NOMO-1 treated with dmso at 0.1 percent for 144 hours (cell line): Measurements from ENCODE around the gene ZNHIT6.
"Not testable (repeated sequence)": the region's sequence is repeated elsewhere in the genome, so short reads cannot be mapped to it uniquely, and the experiment has no call there.

ENCODE experiments used
- DNase-seq: peaks from one replicate; lab custom pipeline; 2025; ENCODE audit not compliant: unreplicated experiment; lab: John Stamatoyannopoulos, UW

The ZNHIT6 gene

GRCh38 chr1:85672031-85672660 lies 36.1 kb downstream of the ZNHIT6 start:
- DNase-seq: no peak

DNA sequence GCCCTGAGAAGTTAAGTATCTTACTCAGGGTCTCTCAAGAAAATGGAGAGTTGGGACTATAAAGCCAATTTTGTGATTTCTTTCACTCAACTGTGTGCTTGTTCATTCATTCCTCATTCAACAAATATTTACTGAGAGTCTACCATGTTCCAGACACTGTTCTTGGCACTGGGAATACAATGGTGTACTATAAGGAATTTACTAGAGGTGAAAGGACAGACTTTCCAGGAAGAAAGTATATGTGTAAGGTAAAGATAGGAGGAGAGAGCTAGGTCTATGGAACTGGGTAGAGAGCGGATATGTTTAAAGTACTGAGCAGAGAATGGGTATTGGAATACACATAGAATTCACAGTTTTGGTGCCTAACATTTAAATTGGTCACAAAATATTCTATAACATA lies 42.3 kb downstream of the ZNHIT6 start:
- no peak for DNase-seq

GRCh38 chr1:85663382-85663781 lies 44.9 kb downstream of the ZNHIT6 start:
- DNase-seq: no peak

DNA sequence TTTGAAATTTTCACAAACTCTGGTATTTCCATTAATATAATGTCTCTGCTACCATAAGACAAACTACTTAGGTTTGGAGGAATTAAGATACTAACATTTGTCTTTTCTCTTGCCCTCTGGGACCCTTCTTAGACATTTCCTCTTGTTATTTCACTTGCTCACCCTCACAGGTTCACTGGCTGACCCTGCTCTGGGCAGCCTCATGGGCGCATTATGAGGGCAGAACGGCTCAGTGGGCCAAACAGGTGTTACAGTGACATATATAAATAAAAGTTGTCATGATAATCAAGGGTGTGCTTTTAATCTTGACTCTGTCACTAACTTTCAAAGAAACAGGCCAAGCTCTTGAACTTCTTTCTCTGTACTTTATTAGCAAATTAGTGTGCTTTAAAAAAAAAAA lies 46.5 kb downstream of the ZNHIT6 start:
- DNase-seq: no peak

DNA sequence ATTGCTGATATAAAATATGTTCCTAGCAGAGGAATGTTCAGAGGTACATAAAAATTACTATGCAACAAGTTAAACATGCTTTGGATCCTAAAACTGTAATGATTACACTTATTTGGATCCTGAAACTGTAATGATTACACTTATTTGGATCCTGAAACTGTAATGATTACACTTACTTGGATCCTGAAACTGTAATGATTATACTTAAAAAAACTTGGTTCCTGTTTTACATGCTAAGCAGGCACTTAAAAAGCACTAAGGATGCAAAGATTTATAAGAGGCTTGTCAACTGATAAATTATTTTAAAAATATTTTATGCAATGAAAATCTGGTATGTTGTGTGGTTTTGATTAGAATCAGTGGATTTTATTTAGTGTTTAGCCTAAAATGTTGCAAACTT lies 47.7 kb downstream of the ZNHIT6 start:
- no peak for DNase-seq

DNA sequence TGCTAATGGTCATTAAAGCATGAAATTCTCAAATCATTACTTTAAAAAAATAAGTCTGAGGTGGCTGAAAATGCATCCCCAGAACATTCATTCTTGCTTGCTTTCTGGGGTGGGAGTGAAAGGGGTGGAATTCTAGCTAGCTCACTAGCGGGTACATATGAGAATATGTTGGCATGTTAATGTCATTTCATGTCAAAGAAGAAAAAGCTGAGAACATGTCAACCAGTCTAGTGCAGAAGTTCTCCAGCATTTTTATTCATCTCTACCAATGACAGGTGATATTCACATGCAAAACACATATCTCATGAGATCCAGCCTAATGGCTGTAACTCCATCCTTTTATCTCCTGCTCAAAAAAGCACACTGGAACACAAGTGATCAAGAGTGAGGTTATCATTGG lies 49.1 kb downstream of the ZNHIT6 start:
- no peak for DNase-seq

DNA sequence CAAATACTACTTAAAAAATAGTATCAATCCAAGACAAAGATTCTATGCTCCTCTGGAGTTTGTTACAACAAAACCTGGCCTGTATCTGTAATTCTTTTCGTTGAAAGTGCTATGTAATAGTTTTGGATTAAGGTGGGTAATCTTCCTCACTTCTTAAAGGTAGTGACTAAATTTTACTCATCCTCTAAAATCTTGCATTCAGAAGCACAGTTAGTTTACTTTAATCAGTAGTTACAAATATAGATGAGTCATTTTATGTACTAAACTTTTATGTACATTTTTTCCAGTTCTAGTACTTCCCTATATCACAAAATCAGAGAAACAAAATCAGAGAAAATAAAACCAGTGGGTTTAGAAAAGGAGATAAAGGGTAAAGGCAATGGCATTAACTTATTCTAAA lies 51.3 kb downstream of the ZNHIT6 start:
- no peak for DNase-seq

- DNase-seq: no peak
Measured at GRCh38 chr1:85656256-85656655, 52.0 kb downstream of the ZNHIT6 start.

DNA sequence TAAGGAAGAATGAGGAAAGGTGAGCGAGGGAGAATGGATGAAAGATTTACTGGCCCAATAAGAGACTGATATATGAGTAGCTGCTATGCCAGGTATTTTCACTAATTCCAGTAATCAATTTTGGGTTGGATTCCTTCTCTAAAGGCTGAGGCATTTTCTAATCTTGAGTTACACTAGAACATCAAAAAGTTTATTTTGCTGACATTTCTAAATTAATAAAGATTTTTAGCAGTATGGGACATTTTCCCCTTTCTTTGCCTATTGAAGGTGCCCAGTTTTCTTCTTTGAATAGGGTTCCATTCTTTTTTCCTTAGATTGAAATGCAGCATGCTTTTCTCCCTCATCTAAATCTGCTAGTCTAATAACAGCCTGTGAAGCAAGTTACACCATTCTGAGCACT lies 52.9 kb downstream of the ZNHIT6 start:
- DNase-seq: no peak

- no peak for DNase-seq
Measured at GRCh38 chr1:85654066-85654782, 54.0 kb downstream of the ZNHIT6 start.

DNA sequence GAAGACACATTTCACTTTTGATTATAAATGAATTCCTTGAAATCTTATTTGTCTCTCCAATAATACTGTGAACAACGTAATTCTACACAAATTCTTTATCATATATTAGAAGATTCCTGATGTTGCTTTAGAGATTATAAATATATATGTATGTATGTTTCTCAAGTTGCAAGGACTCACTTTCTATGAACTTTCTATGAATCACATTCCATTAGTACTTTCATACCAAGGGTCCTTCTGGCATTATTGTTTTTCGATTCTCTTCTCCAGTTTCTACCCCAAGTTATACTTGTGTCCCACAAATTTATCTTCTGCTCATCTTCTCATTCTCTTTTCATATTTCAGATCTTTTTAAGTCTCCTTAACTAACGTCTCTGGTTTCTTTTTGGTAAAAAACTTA lies 55.9 kb downstream of the ZNHIT6 start:
- DNase-seq: no peak

GRCh38 chr1:85650645-85651044 lies 57.6 kb downstream of the ZNHIT6 start:
- DNase-seq: no peak

- DNase-seq: no peak
Measured at GRCh38 chr1:85649591-85649990, 58.6 kb downstream of the ZNHIT6 start.

- not testable (repeated sequence) for DNase-seq
Measured at GRCh38 chr1:85641598-85642556, 66.4 kb downstream of the ZNHIT6 start.

- DNase-seq: not testable (repeated sequence)
Measured at GRCh38 chr1:85639920-85640319, 68.3 kb downstream of the ZNHIT6 start.

DNA sequence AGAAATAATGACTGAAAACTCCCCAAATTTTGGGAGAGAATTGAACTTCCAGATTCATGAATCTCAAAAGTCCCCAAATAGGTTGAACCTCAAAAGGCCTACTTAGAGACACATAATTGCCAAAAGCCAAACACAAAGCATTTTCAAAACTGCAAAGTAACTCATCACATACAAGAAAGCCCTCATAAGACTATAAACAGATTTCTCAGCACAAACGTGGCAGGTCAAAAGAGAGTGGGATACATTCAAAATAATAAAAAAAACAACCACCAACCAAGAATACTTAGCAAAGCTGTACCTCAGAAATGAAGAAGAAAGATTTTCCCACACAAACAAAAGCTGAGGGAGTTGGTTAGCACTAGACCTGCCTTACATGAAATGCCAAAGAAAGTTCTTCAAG lies 69.8 kb downstream of the ZNHIT6 start:
- DNase-seq: no peak

GRCh38 chr1:85630493-85630892 lies 77.7 kb downstream of the ZNHIT6 start:
- no peak for DNase-seq

- no peak for DNase-seq
Measured at GRCh38 chr1:85629532-85629920, 78.7 kb downstream of the ZNHIT6 start.

- no peak for DNase-seq
Measured at GRCh38 chr1:85628791-85629531, 79.3 kb downstream of the ZNHIT6 start.

DNA sequence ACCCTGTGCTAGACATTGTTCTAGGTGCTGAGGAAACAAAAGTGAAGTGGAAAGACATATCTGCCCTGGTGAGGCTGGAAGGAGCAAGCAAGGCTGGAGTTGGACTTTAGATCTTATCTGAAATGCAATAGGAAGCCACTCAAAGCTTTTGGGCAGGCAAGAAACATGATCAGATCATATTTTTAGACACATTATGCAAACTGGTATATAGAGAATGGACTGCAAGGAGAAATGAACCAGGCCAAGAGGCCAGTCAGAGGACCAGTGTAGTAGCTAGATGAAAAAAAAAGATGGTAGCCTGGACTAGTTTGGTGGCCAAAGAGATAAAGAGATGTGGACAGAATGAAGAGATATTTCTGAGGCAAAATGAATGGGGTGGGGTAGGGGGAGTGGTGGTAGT lies 81.4 kb downstream of the ZNHIT6 start:
- DNase-seq: no peak

DNA sequence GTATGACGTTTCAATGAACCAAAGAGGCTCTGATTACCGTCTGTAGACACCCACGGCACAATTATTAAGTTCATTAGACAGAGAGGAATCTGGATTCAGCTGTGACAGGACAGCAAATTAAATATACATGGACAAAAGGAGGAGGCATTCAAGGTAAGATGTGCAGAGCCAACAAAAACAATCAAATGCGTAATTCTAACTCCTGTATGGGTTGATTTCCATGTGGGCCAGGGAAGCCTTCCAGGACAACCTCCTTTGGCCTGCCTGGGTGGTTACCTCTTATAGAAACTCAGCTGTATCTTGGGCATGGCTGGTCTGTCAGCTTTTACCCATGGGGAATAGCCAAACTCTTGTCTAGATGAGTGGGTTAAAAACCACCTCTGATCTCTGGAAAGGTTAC lies 83.9 kb downstream of the ZNHIT6 start:
- DNase-seq: no peak
